HG03039 (cell line): Measurements from ENCODE around the gene PSMB2.
"Not testable (repeated sequence)": the region's sequence is repeated elsewhere in the genome, so short reads cannot be mapped to it uniquely, and the experiment has no call there.

Experiments used
- ATAC-seq: cut with Tn5 transposase; IDR thresholded peaks from one replicate; pipeline ENCODE4 v1.9.1; 2021; ENCODE audit warnings: mild to moderate bottlenecking, moderate library complexity; ENCODE audit not compliant: unreplicated experiment

PSMB2 gene

DNA sequence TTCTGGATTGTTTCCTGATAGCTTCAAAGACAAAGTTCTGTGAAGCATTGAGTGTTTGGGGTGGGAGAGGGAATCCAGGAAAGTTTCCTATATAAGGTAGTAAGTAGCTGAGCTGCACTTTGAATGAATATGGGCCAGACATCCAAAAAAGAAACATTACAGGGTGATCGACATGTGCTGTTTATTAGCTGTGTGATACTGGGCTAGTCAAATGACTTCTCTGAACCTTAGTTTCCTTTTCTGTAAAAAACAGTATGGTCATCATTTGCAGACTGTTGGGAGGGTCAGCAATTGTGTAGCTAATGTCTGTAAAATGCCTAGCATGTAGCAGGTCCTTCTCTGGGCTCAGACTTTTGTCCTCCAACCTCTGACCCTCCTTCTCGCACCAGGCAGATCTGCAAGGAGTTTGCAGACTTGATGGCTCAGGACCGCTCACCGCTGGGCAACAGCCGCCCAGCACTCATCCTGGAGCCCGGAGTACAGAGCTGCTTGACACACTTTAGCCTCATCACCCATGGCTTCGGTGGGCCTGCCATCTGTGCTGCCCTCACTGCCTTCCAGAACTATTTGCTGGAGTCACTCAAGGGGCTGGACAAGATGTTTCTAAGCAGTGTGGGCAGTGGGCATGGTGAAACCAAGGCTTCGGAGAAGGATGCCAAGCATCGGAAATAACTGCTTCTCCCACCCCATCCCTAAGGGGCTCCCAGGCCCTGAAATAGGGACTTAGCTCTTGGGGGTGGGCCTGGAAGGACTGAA lies 47.1 kb downstream of the PSMB2 start:
- ATAC-seq = no peak

DNA sequence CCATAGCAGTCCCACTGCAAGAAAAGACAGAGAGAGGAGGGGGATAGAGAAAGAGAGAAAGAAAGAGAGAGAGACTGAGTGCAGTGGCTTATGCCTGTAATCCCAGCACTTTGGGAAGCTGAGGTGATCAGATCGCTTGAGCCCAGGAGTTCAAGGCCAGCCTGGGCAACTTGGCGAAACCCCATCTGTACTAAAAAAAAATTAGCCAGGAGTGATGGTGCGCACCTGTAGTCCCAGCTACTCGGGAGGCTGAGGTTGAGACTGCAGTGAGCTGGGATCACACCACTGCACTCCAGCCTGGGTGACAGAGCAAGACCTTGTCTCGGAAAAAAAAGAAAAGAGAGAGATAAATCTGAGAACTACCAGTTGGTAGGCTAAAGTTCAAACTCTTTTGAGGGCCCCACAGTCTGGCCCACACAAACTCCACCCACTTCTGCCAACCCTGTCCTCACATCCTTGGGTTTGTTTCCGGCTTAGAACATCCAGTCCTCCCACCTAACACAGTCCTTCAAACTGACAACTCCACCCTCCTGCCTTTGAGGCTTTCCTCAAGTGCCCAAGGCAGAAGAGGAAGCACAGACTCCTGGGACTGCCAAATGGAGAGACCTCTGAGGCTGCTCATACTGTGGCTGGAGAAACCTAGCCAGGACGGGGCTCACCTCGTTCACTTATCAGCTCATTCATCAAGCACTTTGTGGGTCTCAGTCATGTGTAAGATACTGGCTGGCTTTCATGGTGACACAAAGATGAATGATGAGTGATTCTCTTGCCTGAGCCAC lies 48.1 kb downstream of the PSMB2 start:
- ATAC-seq = no peak

DNA sequence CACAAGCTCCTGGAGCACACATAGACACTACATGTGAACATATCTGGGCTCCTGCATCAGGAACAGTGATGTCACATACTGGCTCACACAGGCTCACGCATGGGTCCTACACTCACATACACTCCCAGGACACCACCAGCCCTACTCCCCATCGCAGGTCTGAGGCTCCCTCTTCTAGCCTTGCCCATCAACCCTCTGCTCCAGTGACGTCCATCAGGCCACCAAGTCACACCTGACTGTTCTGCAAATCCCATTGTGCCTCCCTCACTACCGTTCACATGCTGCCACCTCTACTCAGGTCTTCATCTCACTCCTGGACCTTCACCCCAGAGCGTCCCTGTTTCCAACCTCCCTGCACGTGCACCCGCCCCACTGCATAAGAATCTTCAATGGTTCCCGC lies 50.1 kb downstream of the PSMB2 start:
- ATAC-seq = no peak

DNA sequence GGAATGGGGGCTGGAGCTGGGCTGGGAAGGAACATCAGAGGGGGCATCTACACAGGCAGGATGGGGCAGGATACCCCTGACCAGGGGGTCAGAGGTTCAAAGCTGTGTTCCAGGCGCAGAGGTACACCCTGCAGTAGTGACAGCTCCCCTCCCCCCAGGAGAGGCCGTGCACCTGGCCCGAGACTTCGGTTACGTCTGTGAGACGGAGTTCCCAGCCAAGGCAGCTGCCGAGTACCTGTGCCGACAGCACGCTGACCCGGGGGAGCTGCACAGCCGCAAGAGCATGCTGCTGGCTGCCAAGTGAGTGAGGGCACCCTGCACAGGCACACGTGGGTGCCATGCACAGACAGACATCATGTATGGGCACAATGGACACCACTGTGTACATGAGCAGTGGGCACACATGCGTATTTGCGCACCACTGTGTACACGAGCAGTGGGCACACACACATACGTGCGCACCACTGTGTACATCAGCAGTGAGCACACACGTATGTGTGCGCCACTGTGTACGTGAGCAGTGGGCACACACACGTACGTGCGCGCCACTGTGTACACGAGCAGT lies 50.8 kb downstream of the PSMB2 start:
- no peak for ATAC-seq

DNA sequence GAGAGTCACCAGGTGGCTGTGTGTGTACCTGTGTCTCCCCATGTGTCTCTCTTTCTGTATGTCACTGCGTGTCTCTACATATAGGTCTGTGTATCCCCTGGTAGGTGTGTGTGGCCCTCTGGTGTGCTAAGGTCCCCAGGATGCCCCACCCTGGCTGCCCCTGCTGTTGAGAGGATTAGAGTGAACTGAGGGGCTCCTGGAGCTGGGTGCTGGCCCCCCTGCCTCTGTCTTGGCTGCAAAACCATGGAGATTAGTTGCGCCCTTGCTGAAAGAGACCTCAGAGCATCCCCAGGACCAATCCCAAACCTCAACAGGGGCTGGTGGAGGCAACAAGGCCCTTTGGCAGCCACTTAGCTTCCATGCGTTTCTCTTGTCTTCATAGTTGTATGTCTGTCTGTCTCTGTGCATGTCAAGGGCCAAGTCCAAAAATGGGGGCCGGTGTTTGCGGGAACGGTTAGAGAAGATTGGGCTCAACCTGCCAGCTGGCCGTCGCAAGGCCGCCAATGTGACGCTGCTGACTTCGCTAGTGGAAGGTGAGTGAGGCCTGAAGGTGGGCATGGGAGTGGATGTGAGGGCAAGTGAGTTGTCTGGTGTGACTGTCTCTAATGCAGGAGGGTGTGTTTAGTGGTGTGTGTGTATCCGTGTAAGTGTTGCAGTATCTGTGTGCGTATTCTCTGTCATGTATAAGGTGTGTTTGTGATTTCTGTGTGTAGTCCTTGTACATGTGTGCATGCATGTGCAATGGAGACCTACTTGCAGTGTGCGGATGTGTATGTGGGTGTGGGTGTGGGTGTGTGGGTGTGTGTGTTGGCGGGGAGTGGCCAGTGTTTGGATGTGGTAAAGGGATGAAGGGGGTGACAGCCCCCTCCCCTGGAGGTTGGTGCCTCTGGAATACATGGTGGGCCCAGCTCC lies 51.6 kb downstream of the PSMB2 start:
- no peak for ATAC-seq

DNA sequence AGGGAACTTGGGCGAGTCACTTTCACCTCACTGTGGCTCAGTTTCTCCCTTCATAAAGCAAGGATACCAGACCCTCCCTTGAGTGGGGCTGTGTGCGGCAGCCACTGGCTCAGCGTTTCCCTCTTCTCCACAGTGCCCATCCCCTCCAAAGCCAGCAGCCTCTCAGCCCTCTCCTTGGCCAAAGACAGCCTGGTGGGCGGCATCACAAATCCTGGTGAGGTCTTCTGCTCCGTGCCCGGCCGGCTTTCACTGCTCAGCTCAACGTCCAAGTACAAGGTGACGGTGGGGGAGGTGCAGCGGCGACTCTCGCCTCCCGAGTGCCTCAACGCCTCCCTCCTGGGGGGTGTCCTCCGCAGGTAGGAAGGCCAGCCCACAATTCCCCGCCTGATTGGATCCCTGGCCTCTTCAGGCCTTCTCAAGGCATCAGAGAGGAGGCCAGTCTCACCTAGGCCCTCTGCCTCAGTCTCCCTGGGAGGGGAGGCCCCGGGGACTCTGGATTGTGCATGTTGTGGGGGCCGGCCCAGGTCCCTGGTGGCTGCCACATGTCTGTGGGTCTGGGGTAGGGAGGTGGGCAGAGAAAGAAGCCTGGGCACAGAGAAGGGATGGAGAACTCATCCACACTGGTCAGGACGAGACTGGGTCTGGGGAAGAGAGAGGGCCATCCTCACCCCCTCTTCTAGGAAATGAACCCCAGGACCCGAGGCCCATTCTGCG lies 53.0 kb downstream of the PSMB2 start:
- ATAC-seq = no peak

DNA sequence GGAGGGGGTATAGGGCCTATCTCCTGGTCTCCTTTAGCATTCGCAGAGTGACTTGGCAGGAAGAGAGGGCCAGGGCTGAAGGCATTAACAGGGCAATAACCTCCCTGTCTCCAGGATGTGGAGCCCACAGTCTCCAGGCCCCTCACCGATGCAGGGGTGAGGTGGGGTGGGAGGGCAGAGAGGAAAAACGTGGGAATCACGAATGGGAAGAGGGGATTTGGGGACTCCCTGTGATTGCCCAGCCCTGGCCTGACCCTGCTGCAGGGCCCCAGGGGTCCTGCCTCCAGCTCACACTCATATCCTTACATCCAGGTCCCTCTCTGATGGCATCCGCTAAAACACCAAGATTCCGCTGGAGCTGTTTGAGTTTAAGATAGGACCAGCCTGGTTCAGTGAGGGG lies 53.6 kb downstream of the PSMB2 start:
- ATAC-seq = no peak

DNA sequence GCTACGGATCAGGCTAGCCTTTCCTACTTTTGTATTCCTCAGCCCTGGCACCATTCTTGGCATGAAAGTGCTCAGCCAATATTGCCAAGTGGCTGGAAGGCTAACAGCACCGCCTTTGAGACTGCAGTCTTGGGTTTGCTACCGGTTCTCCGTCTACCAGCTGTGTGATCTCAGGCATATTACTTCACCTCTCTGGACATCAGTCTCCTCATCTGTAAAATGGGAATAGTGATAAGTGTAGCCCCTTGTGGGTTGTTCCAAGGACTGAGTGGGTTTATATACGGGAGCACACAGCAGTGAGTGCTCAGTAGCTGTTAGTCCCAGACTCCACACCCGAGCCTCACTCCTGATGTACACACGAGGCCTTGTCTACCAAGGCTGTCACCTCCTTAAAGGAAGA lies 54.5 kb downstream of the PSMB2 start:
- ATAC-seq = no peak

DNA sequence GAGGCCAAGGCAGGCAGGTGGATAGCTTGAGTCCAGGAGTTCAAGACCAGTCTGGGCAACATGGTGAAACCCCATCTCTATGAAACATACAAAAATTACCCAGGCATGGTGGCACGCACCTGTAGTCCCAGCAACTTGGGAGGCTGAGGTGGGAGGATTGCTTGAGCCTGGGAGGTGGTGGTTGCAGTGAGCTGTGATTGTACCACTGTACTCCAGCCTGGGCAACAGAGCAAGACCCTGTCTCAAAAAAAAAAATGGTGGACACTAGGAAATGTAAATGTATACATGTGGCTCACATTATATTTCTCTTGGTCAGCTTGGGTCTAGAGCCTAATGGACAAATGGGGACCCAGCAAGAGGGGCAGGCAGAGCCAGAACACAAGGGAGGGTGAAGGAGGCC lies 55.5 kb downstream of the PSMB2 start:
- ATAC-seq = not testable (repeated sequence)

DNA sequence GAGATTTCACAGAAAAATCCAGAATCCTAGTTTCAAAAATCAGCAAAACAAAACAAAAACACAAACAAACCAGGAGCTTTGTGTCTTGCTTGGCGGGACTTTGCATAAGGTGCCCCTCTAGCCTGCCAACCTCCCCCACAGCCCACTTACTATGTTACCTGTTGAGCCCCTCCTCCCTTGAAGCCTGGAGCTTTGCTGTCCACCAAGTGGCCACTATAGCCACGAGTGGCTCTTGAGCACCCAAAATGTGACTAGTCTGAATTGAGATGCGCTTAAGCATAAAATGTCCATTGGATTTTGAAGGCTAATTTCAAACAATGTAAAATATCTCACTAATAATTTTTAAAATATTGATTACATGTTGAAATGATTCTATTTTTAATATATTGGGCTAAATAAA lies 56.0 kb downstream of the PSMB2 start:
- ATAC-seq = no peak

DNA sequence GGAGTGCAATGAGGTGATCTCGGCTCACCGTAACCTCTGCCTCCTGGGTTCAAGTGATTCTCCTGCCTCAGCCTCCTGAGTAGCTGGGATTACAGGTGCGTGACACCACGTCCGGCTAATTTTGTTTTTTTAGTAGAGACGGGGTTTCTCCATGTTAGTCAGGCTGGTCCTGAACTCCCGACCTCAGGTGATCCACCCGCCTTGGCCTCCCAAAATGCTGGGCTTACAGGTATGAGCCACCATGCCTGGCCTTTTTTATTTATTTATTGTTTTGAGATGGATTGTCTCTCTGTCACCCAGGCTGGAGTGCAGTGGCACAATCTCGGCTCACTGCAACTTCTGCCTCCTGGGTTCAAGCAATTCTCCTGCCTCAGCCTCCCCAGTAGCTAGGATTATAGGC lies 59.7 kb downstream of the PSMB2 start:
- not testable (repeated sequence) for ATAC-seq

DNA sequence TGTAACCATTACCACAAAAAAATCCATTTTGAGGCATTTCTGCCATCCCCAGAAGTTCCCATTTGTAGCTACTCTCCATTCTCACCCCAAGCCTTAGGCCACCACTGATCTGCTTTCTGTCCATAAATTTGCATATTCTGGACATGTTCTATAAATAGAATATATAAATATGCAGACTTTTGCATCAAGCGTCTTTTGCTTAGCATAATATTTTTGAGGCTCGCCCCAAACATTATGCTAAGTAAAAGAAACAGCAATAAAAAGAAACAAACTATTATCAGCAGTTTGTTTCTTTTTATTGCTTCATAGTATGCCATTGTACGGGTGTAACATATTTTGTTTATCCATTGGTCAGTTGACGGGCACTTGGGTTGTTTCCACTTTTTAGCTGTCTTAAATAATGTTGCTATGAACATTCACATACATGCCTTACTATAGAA lies 60.4 kb downstream of the PSMB2 start:
- no peak for ATAC-seq

DNA sequence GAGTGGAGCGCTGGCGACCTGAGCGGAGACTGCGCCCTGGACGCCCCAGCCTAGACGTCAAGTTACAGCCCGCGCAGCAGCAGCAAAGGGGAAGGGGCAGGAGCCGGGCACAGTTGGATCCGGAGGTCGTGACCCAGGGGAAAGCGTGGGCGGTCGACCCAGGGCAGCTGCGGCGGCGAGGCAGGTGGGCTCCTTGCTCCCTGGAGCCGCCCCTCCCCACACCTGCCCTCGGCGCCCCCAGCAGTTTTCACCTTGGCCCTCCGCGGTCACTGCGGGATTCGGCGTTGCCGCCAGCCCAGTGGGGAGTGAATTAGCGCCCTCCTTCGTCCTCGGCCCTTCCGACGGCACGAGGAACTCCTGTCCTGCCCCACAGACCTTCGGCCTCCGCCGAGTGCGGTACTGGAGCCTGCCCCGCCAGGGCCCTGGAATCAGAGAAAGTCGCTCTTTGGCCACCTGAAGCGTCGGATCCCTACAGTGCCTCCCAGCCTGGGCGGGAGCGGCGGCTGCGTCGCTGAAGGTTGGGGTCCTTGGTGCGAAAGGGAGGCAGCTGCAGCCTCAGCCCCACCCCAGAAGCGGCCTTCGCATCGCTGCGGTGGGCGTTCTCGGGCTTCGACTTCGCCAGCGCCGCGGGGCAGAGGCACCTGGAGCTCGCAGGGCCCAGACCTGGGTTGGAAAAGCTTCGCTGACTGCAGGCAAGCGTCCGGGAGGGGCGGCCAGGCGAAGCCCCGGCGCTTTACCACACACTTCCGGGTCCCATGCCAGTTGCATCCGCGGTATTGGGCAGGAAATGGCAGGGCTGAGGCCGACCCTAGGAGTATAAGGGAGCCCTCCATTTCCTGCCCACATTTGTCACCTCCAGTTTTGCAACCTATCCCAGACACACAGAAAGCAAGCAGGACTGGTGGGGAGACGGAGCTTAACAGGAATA lies 64.0 kb downstream of the PSMB2 start:
- no peak for ATAC-seq

DNA sequence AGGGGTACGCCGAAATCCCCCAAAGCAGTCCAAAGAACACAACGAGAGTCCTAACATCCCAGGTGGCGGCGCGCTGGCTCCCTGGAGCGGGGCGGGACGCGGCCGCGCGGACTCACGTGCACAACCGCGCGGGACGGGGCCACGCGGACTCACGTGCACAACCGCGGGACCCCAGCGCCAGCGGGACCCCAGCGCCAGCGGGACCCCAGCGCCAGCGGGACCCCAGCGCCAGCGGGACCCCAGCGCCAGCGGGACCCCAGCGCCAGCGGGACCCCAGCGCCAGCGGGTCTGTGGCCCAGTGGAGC lies 64.6 kb downstream of the PSMB2 start:
- ATAC-seq = not testable (repeated sequence)

DNA sequence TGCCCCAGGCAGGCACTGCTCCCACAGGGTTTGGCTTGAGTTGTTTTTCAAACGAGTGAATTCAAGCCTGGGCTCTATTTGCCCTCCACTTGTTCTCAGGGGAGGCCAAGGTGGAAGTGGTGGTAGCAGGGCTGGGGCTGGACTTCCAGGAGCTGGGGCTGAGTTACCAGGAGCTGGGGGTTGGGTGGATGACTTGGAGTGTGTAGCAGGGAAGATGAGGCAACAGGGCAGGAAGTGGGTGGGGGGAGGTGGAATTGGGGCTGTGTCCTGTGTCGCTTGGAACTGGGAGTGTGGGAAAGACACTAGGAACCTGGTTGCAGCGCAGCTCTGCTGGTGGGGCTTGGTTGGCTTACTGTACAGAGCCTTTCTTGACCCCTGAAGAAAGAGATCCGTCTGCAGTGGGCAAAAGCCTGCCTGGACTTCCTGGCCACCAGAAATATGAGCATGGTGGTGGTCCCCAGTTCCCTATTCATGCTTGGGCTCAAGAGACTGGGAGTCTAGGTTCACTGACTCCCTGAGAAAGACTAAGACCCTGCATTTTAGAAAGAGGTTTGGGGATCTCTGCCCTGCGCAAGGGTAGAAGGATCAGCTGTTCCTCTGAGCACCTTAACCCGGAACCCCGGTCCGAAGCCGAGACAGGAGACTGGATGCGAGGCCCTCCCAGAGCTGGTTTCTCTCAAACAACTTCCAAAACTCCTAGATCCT lies 65.1 kb downstream of the PSMB2 start:
- ATAC-seq = no peak

DNA sequence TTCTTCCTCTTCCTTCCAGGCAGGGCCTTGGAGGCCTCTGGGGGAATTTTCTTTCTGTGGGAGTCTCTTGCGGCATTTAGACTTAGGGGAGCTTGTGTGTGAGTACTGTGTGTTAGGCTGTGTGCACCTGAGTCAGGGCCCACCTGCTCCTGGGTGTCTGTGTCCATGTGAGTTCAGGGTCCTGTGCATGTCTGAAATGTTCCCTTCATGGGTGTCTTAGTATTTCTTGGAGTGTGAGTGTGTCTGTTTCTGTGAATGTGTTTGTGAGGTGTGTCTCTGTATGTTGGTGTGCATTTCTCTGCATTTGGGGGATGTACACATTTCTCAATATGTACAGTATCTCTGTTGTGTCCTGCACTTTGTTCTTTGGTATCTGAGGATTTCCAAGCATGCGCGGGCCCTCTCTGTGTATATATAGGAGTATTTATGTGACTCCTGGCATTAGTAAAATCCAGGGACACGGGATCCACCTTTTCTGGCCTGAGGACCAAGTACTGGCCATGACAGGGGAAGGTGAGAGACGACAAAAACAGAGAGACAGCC lies 65.8 kb downstream of the PSMB2 start:
- no peak for ATAC-seq

DNA sequence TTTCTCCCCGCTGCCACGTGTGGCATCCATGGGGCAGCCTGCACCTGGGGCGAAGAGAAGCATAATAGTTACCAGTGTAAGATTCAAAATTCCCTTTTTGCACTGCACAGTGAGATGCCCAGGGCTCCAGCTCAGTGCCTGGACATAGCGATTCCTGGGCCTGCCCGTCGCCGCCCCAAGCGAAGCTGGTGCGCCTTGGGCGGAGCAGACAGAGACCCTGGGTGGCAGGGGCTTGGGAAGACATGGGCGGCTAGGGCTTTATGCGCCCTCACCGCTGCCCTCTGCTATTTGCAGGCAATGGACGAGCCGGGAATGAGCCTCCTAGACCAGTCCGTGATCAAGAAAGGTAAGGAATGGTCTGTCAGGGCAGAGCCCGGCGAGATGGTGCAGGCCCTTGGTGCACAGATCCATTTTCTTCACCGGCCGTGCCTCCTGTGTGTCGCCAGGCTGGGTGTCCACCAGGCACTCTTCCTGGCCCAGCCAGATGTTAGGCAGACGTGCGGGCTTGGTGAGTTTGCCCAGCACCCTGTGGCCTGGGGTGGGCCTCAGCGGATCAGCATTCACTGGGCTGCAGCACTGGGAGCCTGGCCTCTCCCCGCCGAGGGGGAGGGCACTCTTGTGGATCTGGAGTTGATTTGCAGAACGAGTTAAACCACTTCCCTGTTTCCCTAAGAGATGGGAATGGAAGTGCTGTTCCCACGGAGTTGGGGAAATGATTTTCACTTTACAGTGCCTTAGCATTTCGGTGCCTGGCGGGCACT lies 66.5 kb downstream of the PSMB2 start:
- no peak for ATAC-seq

DNA sequence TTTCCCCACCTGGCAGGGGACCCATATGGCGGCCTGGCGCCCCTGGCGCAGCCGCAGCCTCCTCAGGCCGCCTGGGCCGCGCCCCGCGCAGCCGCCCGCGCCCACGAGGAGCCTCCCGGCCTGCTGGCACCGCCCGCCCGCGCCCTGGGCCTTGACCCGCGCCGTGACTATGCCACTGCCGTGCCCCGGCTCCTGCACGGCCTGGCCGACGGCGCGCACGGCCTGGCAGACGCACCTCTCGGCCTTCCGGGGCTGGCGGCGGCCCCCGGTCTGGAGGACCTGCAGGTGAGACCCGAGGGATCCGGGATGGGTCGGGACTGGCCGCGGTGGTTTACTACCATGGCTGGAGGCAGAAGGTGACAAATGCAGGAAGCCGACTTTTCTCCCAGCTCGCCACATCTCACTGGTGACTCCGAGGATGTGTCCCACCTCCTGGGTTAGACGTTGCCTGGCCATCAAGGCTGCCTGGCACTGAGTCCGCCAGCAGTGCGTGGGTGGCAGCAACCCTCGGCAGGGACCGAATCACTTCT lies 67.1 kb downstream of the PSMB2 start:
- ATAC-seq = no peak
